Measurements from ENCODE around the gene COX14.
A peak's percentile ranks its signal among the peaks of the same experiment; 100 is the strongest.
"Not testable (repeated sequence)": the region's sequence is repeated elsewhere in the genome, so short reads cannot be mapped to it uniquely, and the experiment has no call there.

Gene COX14

GRCh38 chr12:50111693-50112455 lies at the start of gene COX14:
TSS of gene COX14 (plus strand) at chr12:50112236. CDS start at chr12:50120044, 7,808 bp downstream.
- peak; percentile 99 for DNase-seq (ENCODE audit: low read depth)

DNA sequence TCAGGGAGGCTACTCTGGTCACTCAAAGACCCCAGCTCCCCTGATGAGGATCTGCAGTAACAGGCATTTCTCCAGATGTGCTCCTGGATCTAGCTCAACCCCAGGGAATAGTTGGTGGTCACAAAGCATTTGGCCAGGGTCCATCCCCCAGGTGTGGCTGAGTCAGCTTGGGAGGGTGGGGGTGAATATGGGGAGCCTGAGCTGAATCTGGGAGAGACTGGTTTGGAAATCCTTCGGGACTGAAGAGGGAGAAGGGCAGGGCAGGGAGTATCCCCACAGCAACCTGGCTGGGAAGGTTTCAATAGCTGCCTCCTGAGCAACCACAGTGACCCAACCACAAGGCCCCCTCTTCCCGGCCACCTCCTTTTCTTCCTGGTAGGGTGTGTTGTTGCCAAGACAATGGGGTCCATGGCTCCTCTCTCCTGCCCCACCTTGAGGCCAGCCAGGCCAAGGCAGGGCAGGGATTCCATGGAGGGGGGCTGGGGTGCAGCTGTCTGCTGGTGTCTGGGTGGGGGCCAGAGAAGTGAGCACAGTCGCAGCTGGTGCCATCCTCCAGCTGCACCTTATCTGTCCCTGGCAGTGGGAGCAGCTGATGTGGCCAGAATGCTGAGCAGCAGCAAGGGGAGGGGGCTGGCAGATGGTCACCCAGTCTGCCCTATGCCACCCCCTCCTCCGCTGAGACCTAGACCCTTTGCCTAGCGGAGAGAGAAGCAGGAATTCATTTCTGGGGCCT lies 49.1 kb upstream of the COX14 start:
- DNase-seq (ENCODE audit: low read depth), result no peak

DNA sequence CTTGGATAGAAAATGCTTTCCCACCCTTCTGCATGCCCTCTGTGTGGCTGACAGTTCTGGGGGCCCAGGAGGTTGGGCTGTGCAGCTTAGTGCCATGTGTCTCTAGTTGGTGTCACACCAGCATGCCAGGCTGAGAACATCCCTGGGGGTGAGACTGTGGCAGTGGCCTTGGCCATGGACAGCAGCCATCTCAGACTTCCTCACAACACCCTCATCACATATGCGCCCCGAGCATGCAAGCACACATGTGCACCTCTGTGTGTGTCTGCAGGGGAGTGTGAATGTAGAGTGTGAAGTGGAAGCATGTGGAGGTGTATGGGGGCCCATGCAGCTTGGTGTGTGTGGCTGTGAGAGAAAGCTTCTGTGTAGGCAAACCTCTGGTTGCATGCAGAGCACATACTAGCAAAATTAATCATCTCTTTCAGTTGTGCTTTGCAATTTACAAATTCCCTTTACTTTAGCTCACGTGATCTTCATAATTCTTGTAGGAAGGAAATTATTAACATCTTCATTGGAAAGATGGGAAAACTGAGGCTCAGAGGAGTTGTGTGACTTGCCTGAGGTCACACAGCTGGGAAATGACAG lies 46.2 kb upstream of the COX14 start:
- no peak for DNase-seq (ENCODE audit: low read depth)

- DNase-seq (ENCODE audit: low read depth), result no peak
These were observed 45.6 kb upstream of the COX14 start for GRCh38 chr12:50066402-50066801.

GRCh38 chr12:50069069-50069468 lies 43.0 kb upstream of the COX14 start:
- DNase-seq (ENCODE audit: low read depth), result no peak

- no peak for DNase-seq (ENCODE audit: low read depth)
These were observed 42.5 kb upstream of the COX14 start for GRCh38 chr12:50069539-50069938.

GRCh38 chr12:50070314-50071060 lies 41.5 kb upstream of the COX14 start:
- peak; percentile 34 for DNase-seq (ENCODE audit: low read depth)

DNA sequence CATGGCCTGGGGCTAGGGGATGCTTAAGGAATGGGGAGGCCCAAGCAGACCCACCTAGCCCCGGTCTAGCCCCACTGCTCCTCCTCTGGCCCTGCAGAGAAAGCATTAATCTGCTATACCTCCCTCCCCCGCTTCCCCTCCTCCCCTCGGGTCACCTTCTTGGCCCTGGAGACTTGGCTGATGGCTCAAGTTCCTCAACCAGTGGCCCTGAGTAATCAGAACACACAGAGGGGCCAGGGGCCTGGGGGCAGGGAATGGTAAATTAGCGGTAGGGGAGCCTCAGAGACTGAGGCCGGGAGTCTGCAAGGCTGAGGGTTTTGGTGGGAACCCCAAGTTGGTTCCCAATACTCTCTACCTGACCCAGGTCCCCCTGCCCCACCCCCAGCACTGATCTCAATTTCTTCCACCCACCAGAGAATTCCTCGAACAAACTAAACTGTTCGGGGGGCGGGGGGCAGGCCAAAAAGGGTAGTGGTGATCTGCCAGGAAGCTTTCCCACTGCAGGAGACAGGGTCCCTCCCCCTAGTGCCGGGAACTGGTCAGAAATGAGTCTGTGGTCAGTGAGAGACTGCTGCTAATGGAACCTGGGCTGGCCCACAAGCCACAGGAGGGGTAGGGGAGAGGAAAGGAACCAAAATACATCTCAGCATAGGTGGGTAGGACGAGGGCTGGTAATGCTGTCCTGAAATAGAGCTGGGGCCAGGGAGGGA lies 39.7 kb upstream of the COX14 start:
- no peak for DNase-seq (ENCODE audit: low read depth)

DNA sequence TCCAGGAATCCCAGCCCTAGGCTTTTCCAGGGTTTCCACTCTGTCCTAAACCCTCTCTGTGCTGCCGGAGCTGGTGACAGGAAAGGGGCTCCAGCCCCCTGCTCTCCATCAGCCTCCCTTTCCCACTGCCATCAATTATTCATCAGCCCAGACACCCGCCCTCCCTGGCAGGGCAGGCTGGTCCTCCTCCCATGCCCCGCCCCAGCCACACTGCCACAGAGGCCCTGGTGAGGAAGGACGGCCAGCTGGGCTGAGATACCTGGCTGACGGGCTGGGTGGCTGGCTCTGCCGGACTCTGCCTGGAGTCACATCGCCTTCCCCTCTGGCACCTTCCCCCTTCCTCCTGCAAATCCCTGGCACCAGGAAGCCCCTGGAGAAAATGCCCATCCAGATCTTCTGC lies 38.8 kb upstream of the COX14 start:
- no peak for DNase-seq (ENCODE audit: low read depth)

DNA sequence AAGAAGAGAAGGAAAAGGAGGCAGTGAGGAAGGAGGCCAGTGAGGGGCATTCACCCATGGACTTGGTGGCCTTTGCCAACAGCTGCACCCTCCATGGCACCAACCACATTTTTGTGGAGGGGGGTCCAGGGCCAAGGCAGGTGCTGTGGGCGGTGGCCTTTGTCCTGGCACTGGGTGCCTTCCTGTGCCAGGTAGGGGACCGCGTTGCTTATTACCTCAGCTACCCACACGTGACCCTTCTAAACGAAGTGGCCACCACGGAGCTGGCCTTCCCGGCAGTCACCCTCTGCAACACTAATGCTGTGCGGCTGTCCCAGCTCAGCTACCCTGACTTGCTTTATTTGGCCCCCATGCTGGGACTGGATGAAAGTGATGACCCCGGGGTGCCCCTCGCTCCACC lies 38.3 kb upstream of the COX14 start:
- DNase-seq (ENCODE audit: low read depth), result no peak

GRCh38 chr12:50074936-50075807 lies 36.9 kb upstream of the COX14 start:
- peak; percentile 52 for DNase-seq (ENCODE audit: low read depth)

- DNase-seq (ENCODE audit: low read depth), result no peak
These were observed 36.2 kb upstream of the COX14 start for GRCh38 chr12:50075808-50076170.

- DNase-seq (ENCODE audit: low read depth), result no peak
These were observed 34.9 kb upstream of the COX14 start for GRCh38 chr12:50077099-50077498.

GRCh38 chr12:50078281-50078680 lies 33.8 kb upstream of the COX14 start:
- no peak for DNase-seq (ENCODE audit: low read depth)

GRCh38 chr12:50079771-50080170 lies 32.3 kb upstream of the COX14 start:
- no peak for DNase-seq (ENCODE audit: low read depth)

- no peak for DNase-seq (ENCODE audit: low read depth)
These were observed 30.8 kb upstream of the COX14 start for GRCh38 chr12:50081096-50081808.

- DNase-seq (ENCODE audit: low read depth), result no peak
These were observed 29.4 kb upstream of the COX14 start for GRCh38 chr12:50082644-50083043.

- no peak for DNase-seq (ENCODE audit: low read depth)
These were observed 28.7 kb upstream of the COX14 start for GRCh38 chr12:50083301-50083700.

DNA sequence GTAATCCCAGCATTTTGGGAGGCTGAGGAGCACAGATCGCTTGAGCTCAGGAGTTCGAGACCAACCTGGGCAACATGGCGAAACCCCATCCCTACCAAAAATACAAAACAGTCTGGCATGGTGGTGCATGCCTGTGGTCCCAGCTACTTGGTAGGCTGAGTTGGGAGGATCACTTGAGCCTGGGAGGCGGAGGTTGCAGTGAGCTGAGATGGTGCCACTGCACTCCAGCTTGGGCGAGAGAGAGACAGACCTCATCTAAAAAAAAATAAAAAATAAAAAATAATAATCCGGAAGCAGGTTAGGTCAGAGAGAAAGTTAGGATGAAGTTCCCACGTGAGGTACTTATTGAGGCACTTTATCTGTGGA lies 27.6 kb upstream of the COX14 start:
- DNase-seq (ENCODE audit: low read depth), result not testable (repeated sequence)

All from T-helper 22 cell (primary cell).